ENCODE results near the gene DOCK1. TPM values are rescaled to one million over a fixed set of nuclear protein-coding genes. Genes with fewer than 3 reads are reported as not detected.

Gene DOCK1
- polyA plus RNA-seq, 1 of the 3 experiments (the other 2 are of a cell fraction): 15.5 TPM

DNA sequence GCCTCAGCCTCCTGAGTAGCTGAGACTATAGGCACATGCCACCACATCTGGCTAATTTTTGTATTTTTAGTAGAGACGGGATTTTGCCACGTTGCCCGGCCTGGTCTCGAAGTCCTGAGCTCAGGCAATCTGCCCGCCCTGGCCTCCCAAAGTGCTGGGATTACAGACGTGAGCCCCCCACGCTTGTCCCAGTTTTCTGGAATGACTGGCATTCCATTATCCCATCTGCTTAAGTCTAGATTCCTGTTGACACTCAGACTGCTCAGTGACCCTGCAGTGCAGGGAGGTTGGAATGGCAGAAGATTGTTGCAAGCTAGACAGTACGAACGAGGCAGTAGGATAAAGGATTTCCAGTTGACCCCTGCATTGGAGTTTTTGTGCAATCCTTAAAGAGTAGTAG, 508.8 kb downstream of the DOCK1 start:
- ChIA-PET POLR2A (no interaction called here), CTCF (no interaction called here)
- Histone ChIP-seq H3K79me2 (ENCODE audit: insufficient read depth) (no peaks in the 10 kb centered on the region), H3K4me1 (ENCODE audit: control insufficient read depth in 1 of 2, insufficient read depth in 2 of 2, low read depth in 1 of 2, low read length in 1 of 2) (no peaks in the 10 kb centered on the region), H4K20me1 (ENCODE audit: insufficient read depth) (no peaks in the 10 kb centered on the region), H3K27ac (ENCODE audit: low read depth in 2 of 2, low read length in 1 of 2) (no peak overlapping the region), H2AFZ (ENCODE audit: low read depth) (no peak overlapping the region), H3F3A (replicated peaks; ENCODE audit: insufficient read depth) (no peaks in the 10 kb centered on the region), H3K9me3 (no peaks in the 10 kb centered on the region), H3K4me2 (no peak overlapping the region), H3K9ac (no peak overlapping the region), H3K9me2 (no peaks in the 10 kb centered on the region), H3K27me3 (ENCODE audit: insufficient read depth) (no peaks in the 10 kb centered on the region), H3K4me3 (ENCODE audit: low read depth in 2 of 2, low read length in 1 of 2) (no peak overlapping the region), H3K36me3 (replicated peaks in 1 of 2; ENCODE audit: control insufficient read depth in 1 of 2, insufficient read depth in 2 of 2, low read length in 1 of 2) (peaks cover 5 to 20% of the 10 kb centered on the region in 2 experiments)
- no peak for DNase-seq
- WGBS (ENCODE audit: low lambda C conversion rate): 93% methylated on average over 9 of the region's 9 CpGs
- TF ChIP-seq ELF1 (IDR thresholded peaks at IDR 0.05) (no peak), MEF2A (IDR thresholded peaks at IDR 0.05; ENCODE audit: borderline replicate concordance, low read depth) (no peak), RAD21 (IDR thresholded peaks at IDR 0.05; ENCODE audit: low read length) (no peak), NRF1 (IDR thresholded peaks at IDR 0.05; ENCODE audit: low read depth, low read length) (no peak), MXI1 (IDR thresholded peaks at IDR 0.05; ENCODE audit: low read depth, low read length) (no peak), RXRA (IDR thresholded peaks at IDR 0.05; ENCODE audit: borderline replicate concordance, low read depth) (no peak), POLR2AphosphoS5 (IDR thresholded peaks at IDR 0.05; ENCODE audit: low read depth, low read length) (no peak), TCF12 (IDR thresholded peaks at IDR 0.05) (no peak)
- TF ChIP-seq, protein P1, sequence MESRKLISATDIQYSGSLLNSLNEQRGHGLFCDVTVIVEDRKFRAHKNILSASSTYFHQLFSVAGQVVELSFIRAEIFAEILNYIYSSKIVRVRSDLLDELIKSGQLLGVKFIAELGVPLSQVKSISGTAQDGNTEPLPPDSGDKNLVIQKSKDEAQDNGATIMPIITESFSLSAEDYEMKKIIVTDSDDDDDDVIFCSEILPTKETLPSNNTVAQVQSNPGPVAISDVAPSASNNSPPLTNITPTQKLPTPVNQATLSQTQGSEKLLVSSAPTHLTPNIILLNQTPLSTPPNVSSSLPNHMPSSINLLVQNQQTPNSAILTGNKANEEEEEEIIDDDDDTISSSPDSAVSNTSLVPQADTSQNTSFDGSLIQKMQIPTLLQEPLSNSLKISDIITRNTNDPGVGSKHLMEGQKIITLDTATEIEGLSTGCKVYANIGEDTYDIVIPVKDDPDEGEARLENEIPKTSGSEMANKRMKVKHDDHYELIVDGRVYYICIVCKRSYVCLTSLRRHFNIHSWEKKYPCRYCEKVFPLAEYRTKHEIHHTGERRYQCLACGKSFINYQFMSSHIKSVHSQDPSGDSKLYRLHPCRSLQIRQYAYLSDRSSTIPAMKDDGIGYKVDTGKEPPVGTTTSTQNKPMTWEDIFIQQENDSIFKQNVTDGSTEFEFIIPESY (IDR thresholded peaks at IDR 0.05; ENCODE audit: borderline replicate concordance, low read depth): no peak
- TF ChIP-seq, protein P2, sequence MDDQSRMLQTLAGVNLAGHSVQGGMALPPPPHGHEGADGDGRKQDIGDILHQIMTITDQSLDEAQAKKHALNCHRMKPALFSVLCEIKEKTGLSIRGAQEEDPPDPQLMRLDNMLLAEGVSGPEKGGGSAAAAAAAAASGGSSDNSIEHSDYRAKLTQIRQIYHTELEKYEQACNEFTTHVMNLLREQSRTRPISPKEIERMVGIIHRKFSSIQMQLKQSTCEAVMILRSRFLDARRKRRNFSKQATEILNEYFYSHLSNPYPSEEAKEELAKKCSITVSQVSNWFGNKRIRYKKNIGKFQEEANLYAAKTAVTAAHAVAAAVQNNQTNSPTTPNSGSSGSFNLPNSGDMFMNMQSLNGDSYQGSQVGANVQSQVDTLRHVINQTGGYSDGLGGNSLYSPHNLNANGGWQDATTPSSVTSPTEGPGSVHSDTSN (IDR thresholded peaks at IDR 0.05): no peak
- TF ChIP-seq, protein P3, sequence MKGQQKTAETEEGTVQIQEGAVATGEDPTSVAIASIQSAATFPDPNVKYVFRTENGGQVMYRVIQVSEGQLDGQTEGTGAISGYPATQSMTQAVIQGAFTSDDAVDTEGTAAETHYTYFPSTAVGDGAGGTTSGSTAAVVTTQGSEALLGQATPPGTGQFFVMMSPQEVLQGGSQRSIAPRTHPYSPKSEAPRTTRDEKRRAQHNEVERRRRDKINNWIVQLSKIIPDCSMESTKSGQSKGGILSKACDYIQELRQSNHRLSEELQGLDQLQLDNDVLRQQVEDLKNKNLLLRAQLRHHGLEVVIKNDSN (IDR thresholded peaks at IDR 0.05; ENCODE audit: borderline replicate concordance, low read depth): no peak

DNA sequence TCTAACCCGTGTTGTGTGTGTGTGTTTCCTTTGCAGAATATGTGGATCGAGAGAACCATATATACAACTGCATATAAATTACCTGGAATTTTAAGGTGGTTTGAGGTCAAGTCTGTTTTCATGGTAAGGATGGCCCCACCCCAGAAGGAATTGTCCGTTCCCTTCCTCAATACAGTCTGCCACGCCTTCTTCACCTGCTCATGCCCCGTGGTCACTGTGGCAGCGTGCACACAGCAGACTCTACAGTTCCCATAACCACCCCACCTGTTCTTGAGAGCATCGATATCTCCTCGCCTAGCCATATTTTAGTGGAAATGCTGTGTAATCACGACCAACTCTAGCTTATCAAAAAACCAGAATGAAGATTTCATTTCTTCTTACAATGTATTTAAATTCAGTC, 509.9 kb downstream of the DOCK1 start:
- H2AFZ ChIP-seq (ENCODE audit: low read depth): no peak overlapping the region
- no peaks in the 10 kb centered on the region for H3K79me2 ChIP-seq (ENCODE audit: insufficient read depth)
- H3K4me2 ChIP-seq: no peak overlapping the region
- no peaks in the 10 kb centered on the region for H3K9me3 ChIP-seq
- no peak for DNase-seq
- H3K36me3 ChIP-seq (replicated peaks in 1 of 2; ENCODE audit: control insufficient read depth in 1 of 2, insufficient read depth in 2 of 2, low read length in 1 of 2): peaks cover 5 to 28% of the 10 kb centered on the region in 2 experiments
- H3K27ac ChIP-seq (ENCODE audit: low read depth in 2 of 2, low read length in 1 of 2): no peak overlapping the region
- H3K4me3 ChIP-seq (ENCODE audit: low read depth in 2 of 2, low read length in 1 of 2): no peak overlapping the region
- H3F3A ChIP-seq (replicated peaks; ENCODE audit: insufficient read depth): no peaks in the 10 kb centered on the region
- CTCF ChIA-PET: no interaction called here
- no peak for TF ChIP-seq NRF1 (IDR thresholded peaks at IDR 0.05; ENCODE audit: low read depth, low read length)
- TF ChIP-seq POLR2AphosphoS5 (IDR thresholded peaks at IDR 0.05; ENCODE audit: low read depth, low read length): no peak
- TF ChIP-seq, protein P3 (IDR thresholded peaks at IDR 0.05; ENCODE audit: borderline replicate concordance, low read depth): no peak
- no peak for TF ChIP-seq SMC3 (IDR thresholded peaks at IDR 0.05; ENCODE audit: low read depth, low read length)
- no peak for TF ChIP-seq RFX5 (IDR thresholded peaks at IDR 0.05; ENCODE audit: low read length)
- TF ChIP-seq GABPA (IDR thresholded peaks at IDR 0.05; ENCODE audit: low read depth): no peak
- TF ChIP-seq, protein P4, sequence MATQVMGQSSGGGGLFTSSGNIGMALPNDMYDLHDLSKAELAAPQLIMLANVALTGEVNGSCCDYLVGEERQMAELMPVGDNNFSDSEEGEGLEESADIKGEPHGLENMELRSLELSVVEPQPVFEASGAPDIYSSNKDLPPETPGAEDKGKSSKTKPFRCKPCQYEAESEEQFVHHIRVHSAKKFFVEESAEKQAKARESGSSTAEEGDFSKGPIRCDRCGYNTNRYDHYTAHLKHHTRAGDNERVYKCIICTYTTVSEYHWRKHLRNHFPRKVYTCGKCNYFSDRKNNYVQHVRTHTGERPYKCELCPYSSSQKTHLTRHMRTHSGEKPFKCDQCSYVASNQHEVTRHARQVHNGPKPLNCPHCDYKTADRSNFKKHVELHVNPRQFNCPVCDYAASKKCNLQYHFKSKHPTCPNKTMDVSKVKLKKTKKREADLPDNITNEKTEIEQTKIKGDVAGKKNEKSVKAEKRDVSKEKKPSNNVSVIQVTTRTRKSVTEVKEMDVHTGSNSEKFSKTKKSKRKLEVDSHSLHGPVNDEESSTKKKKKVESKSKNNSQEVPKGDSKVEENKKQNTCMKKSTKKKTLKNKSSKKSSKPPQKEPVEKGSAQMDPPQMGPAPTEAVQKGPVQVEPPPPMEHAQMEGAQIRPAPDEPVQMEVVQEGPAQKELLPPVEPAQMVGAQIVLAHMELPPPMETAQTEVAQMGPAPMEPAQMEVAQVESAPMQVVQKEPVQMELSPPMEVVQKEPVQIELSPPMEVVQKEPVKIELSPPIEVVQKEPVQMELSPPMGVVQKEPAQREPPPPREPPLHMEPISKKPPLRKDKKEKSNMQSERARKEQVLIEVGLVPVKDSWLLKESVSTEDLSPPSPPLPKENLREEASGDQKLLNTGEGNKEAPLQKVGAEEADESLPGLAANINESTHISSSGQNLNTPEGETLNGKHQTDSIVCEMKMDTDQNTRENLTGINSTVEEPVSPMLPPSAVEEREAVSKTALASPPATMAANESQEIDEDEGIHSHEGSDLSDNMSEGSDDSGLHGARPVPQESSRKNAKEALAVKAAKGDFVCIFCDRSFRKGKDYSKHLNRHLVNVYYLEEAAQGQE (IDR thresholded peaks at IDR 0.05; ENCODE audit: low read depth, low read length): no peak
- TF ChIP-seq TCF12 (IDR thresholded peaks at IDR 0.05): no peak
- TF ChIP-seq, protein P5, sequence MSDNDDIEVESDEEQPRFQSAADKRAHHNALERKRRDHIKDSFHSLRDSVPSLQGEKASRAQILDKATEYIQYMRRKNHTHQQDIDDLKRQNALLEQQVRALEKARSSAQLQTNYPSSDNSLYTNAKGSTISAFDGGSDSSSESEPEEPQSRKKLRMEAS (IDR thresholded peaks at IDR 0.05; ENCODE audit: low read depth): no peak
- TF ChIP-seq RCOR1 (IDR thresholded peaks at IDR 0.05; ENCODE audit: low read length): no peak
- WGBS (ENCODE audit: low lambda C conversion rate): 90% methylated on average over 9 of the region's 9 CpGs
- no peaks in the 10 kb centered on the region for H4K20me1 ChIP-seq (ENCODE audit: insufficient read depth)
- H3K9me2 ChIP-seq: no peaks in the 10 kb centered on the region
- H3K27me3 ChIP-seq (ENCODE audit: insufficient read depth): no peaks in the 10 kb centered on the region
- POLR2A ChIA-PET: no interaction called here
- H3K4me1 ChIP-seq (ENCODE audit: control insufficient read depth in 1 of 2, insufficient read depth in 2 of 2, low read depth in 1 of 2, low read length in 1 of 2): no peaks in the 10 kb centered on the region
- H3K9ac ChIP-seq: no peak overlapping the region

Measured in SK-N-SH (cell line).